ENCODE results near the gene CDC14B. TPM values are rescaled to one million over a fixed set of nuclear protein-coding genes. Genes with fewer than 3 reads are reported as not detected.

The CDC14B gene
- total RNA-seq, 1 experiment from 2014 or later: 16.0 TPM

DNA sequence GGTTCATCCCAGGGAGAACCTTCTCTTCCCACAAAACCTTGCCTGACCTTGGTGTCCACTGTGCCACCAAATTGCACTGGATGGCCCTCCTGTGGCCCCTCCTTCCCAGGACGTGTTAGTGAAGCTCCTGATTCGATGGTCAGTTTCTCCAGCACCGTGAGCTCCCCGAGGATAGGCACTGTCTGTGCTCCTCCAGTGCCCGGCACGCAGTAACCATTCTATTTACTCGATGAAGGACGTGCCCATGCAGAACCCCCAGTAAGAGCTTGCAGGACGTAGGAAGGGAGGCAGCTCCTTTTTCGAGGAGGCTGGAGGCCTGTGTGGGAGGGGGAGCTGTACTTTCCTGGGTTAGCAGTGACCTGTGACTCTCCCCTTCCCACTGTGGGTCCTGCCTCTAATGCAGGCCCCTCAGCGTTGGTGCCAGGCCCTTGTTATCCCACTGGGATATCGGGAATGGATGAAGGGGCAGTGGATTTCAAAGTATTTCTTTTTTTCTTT is 130.1 kb downstream of the CDC14B start:
- no peak for DNase-seq (ENCODE audit: extremely low read depth, low read depth)

- no peak for DNase-seq (ENCODE audit: extremely low read depth, low read depth)
These were observed 131.7 kb downstream of the CDC14B start for GRCh38 chr9:96487949-96488348.

GRCh38 chr9:96487029-96487396 is 132.6 kb downstream of the CDC14B start:
- DNase-seq (ENCODE audit: extremely low read depth, low read depth): no peak

GRCh38 chr9:96486386-96487028 is 133.1 kb downstream of the CDC14B start:
- DNase-seq (ENCODE audit: extremely low read depth, low read depth): no peak

GRCh38 chr9:96485280-96485679 is 134.4 kb downstream of the CDC14B start:
- DNase-seq (ENCODE audit: extremely low read depth, low read depth): no peak

GRCh38 chr9:96484521-96484931 is 135.1 kb downstream of the CDC14B start:
- no peak for DNase-seq (ENCODE audit: extremely low read depth, low read depth)

GRCh38 chr9:96483733-96484390 is 135.8 kb downstream of the CDC14B start:
- no peak for DNase-seq (ENCODE audit: extremely low read depth, low read depth)

- DNase-seq (ENCODE audit: extremely low read depth, low read depth): no peak
These were observed 136.4 kb downstream of the CDC14B start for GRCh38 chr9:96483197-96483596.

GRCh38 chr9:96482476-96482875 is 137.2 kb downstream of the CDC14B start:
- no peak for DNase-seq (ENCODE audit: extremely low read depth, low read depth)

GRCh38 chr9:96480736-96481135 is 138.9 kb downstream of the CDC14B start:
- no peak for DNase-seq (ENCODE audit: extremely low read depth, low read depth)

- DNase-seq (ENCODE audit: extremely low read depth, low read depth): no peak
These were observed 140.7 kb downstream of the CDC14B start for GRCh38 chr9:96478829-96479371.

DNA sequence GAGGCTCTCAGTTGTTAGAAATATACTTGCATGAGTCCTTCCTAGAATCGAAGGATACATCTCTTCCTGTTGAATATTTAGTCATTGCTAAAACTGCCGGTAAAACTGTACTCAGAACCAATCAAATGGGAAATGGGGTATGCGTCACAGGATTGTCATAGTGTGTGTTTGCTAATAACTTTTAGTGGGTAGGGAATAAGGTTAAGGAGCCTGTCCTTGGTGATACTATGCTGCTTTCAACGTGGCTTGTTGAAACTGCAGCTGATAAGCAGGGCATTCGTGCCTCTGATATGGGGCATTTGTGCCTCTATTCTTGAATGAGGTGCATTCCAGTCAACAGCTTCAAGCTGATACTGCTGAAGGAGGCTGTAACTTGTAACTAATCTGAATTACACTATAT is 143.1 kb downstream of the CDC14B start:
- DNase-seq (ENCODE audit: extremely low read depth, low read depth): no peak

GRCh38 chr9:96476013-96476412 is 143.6 kb downstream of the CDC14B start:
- no peak for DNase-seq (ENCODE audit: extremely low read depth, low read depth)

DNA sequence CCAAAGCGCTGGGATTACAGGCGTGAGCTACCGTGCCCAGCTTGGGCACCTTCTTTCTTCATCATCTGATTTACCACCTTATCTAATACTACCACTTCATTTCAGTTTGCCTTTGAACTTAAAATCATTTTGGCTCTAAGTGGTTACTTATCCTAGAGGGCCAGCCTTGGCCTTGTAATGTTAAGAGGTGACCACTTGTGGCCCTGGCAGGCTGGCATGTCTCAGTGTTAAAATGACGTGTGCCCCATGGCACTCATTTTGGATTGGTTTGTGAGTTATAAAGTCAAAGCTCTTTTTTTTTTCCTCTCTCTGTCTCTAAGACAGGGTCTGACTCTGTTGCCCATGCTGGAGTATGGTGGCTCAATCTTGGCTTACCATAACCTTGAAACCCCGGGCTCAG is 151.9 kb downstream of the CDC14B start:
- DNase-seq (ENCODE audit: extremely low read depth, low read depth): no peak

- DNase-seq (ENCODE audit: extremely low read depth, low read depth): no peak
These were observed 155.2 kb downstream of the CDC14B start for GRCh38 chr9:96464426-96464825.

DNA sequence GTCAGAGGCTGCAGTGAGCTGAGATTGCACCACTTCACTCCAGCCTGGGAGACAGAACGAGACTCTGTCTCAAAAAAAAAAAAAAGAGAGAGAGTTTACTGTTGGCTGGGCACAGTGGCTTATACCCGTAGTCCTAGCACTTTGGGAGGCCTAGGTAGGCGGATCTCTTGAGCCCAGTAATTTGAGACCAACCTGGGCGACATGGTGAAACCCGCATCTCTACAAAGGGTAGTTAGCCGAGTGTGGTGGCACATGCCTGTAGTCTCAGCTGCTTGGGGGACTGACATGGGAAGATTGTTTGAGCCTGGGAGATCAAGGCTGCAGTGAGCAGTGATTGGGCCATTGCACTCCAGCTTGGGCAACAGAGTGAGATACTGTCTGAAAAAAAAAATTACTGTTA is 157.1 kb downstream of the CDC14B start:
- DNase-seq (ENCODE audit: extremely low read depth, low read depth): no peak

DNA sequence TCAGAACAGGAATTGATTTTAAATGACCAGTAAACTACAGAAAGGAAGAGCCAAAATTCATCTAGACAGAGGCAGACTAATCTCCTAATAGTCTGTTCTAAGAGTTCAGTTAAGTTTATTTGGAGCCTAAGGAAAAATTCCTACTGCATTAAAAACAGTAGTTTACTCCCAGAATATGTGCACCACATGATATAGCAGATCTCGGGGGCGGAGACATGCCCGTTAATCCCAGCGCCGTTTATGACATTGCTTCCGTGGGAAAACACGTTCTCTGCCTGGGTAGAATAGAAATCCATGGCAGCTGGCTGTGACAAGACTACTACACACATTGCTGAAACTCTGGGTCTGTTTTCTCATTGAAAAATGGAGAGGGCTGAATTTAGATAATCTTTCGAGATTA is 158.3 kb downstream of the CDC14B start:
- DNase-seq (ENCODE audit: extremely low read depth, low read depth): no peak

GRCh38 chr9:96460882-96461281 is 158.8 kb downstream of the CDC14B start:
- DNase-seq (ENCODE audit: extremely low read depth, low read depth): no peak

DNA sequence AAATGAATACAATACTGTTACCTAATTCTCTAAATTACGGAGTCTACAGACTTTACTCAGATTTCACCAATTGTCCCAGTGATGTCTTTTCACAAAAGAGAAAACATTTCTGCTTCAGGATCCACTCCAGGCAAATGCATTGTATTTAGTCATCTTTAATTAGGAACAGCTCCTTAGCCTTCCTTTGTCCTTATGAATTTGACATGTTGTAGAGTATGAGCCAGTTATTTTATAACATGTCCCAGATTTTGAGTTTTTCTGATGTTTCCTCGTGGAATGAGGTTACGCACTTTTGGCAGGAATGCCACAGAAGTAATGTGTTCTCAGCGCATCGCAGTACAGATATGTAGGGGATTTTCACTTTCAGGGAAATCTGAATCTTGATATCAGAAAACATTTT is 159.2 kb downstream of the CDC14B start:
- no peak for DNase-seq (ENCODE audit: extremely low read depth, low read depth)

DNA sequence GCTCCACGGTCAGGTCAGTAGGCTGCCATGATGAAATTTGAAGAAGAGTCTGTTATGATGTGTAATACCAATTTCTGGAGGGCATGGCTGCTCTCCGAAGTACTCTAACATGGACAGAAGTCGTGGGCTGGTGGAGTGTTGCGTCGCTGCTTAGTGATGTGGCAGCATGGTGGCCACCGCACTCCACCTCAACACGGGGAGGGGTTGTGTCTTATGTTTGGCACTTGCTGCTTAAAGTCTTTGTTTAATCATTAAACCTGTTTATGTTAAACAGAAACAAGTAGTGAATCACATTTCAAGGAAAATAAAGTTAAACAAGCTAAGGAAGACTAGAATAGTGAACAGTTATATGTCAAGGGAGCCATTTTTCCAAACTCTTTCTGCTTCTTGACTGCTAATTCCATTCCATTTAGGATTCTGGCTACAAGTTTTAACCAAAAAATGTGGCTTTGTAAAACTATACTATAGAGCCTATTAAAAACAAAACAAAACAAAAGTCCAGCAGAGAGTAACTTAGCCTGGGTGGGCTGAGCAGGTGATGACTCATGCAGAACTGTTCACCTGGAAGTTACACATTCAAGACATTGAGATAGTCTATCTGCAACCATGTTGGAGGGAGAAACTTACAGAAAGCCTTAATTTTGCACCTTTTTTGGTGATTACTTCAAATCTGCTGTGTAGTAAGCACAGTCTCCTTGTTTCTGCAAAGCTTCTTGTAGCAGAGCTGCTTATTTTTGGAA is 160.2 kb downstream of the CDC14B start:
- DNase-seq (ENCODE audit: extremely low read depth, low read depth): no peak

DNA sequence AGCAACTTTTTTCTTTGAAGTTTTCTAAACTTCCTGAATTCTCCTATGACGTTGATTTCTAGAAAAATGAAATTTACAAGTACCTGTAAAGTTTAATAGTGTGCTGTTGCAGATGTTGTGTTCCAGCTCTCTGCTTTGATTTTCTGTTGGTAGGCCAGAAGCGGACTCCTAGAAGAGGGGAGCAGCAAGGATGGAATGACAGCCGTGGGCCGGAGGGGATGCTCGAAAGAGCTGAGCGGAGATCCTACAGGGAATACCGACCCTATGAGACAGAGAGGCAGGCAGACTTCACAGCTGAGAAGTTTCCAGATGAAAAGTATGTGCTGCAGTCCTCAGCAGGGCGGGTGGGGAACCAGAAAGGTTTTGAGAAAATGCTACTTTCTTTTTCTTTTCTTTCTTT is 161.4 kb downstream of the CDC14B start:
- DNase-seq (ENCODE audit: extremely low read depth, low read depth): no peak

DNA sequence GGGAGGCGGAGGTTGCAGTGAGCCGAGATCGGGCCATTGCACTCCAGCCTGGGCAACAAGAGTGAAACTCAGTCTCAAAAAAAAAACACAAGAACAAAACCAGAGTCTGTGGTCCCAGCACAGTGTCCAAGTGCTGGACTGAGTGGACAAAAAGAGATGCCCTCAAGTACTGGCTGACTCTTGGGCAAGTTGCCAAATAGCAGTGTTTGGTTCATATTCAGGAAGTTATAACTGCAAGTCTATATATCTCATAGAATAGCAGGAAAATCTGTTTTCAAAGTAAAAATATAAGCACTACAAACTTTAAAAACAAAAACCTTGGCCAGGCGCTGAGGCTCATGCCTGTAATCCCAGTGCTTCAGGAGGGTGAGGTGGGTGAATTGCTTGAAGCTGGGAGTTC is 162.4 kb downstream of the CDC14B start:
- DNase-seq (ENCODE audit: extremely low read depth, low read depth): no peak
